LNCaP clone FGC (cell line): Measurements from ENCODE around the gene H3-3A.

Experiments used
- DNase-seq: peaks from one replicate; pipeline ENCODE4 v3.0.0-alpha.2; 2011; ENCODE audit warnings: low read depth
- H3K4me3 ChIP-seq: 2 replicates; pipeline ENCODE4 v1.5.1; 2011; ENCODE audit warnings: mild to moderate bottlenecking, low read depth, low read length, control low read depth
- TF ChIP-seq, protein P1 (sequence below): IDR thresholded peaks from 2 replicates; pipeline ENCODE4 v1.5.1; 2012; ENCODE audit warnings: mild to moderate bottlenecking; ENCODE audit not compliant: control insufficient read depth, insufficient read depth; ENCODE audit errors: extremely low read depth

Gene H3-3A

DNA sequence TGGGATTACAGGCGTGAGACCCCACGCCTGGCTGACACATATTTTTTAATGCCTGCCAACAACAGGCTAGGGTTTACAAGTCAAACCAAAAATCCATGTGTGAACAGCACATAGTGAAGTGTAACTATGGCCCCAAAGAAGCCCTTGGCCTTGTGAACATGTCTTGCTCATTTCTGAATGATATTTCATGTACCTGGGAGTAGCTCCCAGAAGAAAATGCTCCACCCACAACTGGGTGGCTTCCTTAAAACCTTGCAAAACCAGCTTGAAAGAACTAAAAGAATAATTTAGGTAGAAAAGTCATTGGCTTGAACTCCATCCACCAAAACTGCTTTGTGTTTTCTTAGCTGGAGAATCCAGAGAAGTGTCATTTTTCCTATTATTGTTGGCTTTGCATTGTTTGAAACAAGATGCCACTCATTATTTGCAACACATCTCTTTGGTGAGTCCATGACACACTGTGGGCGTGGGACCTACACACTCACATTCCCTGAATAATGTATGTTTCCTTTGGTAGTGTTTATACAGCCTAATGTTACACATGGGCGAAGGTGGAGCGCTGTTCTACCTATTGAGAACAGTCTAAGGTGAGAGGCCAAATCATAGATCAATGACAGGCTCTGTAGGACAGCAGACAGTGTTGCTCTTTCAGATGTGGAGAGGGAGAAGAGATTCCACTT is 34.8 kb upstream of the H3-3A start:
- no peak overlapping the region for H3K4me3 ChIP-seq
- DNase-seq = no peak
- TF ChIP-seq, protein P1, sequence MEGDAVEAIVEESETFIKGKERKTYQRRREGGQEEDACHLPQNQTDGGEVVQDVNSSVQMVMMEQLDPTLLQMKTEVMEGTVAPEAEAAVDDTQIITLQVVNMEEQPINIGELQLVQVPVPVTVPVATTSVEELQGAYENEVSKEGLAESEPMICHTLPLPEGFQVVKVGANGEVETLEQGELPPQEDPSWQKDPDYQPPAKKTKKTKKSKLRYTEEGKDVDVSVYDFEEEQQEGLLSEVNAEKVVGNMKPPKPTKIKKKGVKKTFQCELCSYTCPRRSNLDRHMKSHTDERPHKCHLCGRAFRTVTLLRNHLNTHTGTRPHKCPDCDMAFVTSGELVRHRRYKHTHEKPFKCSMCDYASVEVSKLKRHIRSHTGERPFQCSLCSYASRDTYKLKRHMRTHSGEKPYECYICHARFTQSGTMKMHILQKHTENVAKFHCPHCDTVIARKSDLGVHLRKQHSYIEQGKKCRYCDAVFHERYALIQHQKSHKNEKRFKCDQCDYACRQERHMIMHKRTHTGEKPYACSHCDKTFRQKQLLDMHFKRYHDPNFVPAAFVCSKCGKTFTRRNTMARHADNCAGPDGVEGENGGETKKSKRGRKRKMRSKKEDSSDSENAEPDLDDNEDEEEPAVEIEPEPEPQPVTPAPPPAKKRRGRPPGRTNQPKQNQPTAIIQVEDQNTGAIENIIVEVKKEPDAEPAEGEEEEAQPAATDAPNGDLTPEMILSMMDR = no peak

DNA sequence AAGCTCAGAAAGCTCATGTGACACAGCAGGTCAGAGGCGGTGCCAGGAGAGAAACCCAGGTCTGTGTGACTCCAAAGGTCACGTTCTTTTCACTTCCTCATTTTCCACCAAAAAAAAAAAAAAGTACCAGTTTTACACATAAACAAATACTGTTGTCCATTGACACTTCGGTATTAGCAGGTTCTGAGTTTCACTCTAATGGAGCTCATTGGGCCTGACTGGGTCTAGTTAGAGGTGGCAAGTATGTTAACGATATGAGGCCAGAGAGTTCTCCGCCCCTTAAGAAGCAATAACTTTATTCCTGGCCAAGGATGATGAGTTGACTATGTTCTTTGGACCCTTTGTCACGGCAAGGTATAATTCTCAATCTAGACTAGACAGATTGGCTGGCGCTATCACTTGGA is 33.4 kb upstream of the H3-3A start:
- TF ChIP-seq, protein P1 = no peak
- DNase-seq = no peak
- no peak overlapping the region for H3K4me3 ChIP-seq

DNA sequence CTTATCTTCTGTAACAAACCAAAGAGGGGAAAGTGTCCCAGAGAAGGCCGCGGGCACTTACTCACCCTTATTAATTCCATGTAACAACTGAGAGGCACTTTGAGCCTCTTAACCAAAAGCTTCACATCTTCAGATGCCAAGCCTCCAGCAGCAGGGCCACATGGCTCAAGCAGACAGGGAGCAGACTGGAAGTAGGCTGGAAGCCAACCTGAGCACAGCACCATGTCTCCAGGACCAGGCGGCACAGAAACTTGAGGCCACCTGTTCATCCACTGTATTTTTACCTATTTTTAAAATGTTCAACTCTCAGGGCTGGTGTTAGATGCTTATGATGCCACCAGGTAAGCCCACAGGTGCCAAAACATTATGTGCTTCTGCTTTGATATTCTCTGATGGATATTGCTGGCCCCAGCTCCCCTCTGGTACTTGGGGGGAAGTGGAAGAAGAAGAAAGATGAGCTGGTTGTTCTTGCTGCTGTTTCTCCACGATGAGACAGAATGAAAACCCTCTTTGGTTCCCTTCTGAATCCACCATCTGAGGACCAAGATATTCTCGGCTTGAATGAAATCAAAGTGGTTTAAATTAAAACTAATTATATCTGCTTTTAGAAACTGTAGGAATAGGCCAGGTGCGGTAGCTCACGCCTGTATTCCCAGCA is 32.8 kb upstream of the H3-3A start:
- DNase-seq = no peak
- TF ChIP-seq, protein P1 = no peak

DNA sequence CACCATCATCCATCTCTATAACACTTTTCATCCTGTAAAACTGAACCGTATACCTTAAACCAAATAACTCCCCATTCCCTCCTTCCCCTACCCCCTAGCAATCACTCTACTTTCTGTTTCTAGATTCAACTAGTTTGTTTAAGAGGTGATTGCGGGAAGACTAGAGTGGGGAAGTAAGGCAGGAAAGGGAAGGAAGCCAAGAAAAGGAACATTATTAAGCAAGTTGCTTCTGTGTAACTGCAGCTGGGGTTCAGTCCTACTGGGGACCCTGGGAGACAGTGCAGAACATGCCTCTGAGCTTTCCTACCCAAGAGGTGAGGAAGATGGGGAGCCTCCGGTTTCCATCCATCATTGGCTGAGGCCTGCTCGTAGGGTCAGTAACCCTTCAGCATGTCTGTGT is 28.9 kb upstream of the H3-3A start:
- no peak overlapping the region for H3K4me3 ChIP-seq
- TF ChIP-seq, protein P1 = no peak

More for the DNA sequence above, 32.8 kb upstream of the H3-3A start:
- H3K4me3 ChIP-seq = no peak overlapping the region

DNA sequence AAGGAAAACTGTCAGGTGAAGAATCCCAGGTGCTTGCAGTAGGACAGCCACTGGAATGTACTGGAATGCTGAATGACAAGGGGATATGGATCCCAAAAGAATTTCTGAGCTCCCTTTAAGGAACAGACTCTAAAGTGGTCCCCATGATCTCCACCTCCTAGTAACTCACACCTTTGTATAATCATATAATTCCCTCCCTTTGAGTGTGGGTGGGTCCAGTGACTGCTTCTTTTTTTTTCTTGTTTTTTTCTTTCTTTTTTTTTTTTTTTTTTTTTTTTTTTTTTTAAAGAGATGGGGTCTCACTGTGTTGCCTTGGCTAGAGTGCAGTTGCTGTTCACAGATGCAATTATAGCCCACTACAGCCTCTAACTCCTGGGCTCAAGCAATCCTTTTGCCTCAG is 28.5 kb upstream of the H3-3A start:
- no peak overlapping the region for H3K4me3 ChIP-seq
- no peak for DNase-seq
- TF ChIP-seq, protein P1 = no peak

More for the DNA sequence above, 28.9 kb upstream of the H3-3A start:
- DNase-seq = no peak

DNA sequence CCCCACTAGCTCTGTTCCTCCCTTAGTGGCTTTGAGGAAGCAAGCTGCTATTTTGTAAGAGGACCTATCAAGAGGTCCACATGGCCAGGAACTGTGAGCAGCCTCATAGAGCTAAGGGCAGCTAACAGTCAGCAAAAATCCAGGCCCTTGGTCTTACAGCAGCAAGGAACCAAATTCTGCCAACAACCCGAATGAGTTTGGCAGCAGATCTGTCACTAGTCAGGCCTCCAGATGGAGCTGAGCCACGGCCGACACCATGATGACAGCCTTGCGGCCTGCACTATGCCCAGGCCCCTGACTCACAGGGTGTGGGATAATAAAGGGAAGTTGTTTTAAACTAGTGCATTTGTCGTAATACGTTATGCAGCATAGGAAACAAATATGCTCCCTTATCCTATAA is 28.0 kb upstream of the H3-3A start:
- TF ChIP-seq, protein P1 = no peak
- DNase-seq = no peak
- H3K4me3 ChIP-seq = no peak overlapping the region

DNA sequence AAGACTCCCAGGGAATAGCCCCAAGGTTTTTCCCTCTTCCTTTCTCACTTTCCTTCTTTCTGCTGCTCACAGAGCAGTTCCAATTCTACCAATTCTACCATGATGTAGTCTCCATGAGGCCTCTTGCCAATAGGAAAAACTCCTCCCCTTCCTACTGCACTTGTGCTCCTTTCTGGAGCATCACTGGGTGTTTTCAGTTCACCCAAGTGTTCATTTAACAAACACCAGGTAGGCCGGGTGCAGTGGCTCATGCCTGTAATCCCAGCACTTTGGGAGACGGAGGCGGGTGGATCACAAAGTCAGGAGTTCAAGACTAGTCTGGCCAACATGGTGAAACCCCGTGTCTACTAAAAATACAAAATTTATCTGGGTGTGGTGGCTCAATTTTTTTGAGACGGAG is 26.6 kb upstream of the H3-3A start:
- TF ChIP-seq, protein P1 = no peak
- no peak overlapping the region for H3K4me3 ChIP-seq
- no peak for DNase-seq
